HG02884 (cell line): ENCODE results near the gene EYS.
A peak's percentile ranks its signal among the peaks of the same experiment; 100 is the strongest.
"Not testable (repeated sequence)": the region's sequence is repeated elsewhere in the genome, so short reads cannot be mapped to it uniquely, and the experiment has no call there.

Experiments used
- ATAC-seq: cut with Tn5 transposase; IDR thresholded peaks from one replicate; pipeline ENCODE4 v1.9.1; 2021; ENCODE audit warnings: mild to moderate bottlenecking, moderate library complexity; ENCODE audit not compliant: unreplicated experiment

EYS gene

GRCh38 chr6:63807056-63807455, 1900.0 kb downstream of the EYS start:
- ATAC-seq, result no peak

GRCh38 chr6:63806573-63806913, 1900.5 kb downstream of the EYS start:
- ATAC-seq, result no peak

GRCh38 chr6:63805808-63806572, 1901.0 kb downstream of the EYS start:
- no peak for ATAC-seq

- no peak for ATAC-seq
These were observed 1901.7 kb downstream of the EYS start for GRCh38 chr6:63805345-63805744.

GRCh38 chr6:63804381-63804956, 1902.6 kb downstream of the EYS start:
- ATAC-seq, result no peak

- no peak for ATAC-seq
These were observed 1903.7 kb downstream of the EYS start for GRCh38 chr6:63803371-63803770.

GRCh38 chr6:63802606-63803206, 1904.3 kb downstream of the EYS start:
- peak; percentile 44 for ATAC-seq

- ATAC-seq, result not testable (repeated sequence)
These were observed 1906.6 kb downstream of the EYS start for GRCh38 chr6:63800386-63800785.

- no peak for ATAC-seq
These were observed 1907.2 kb downstream of the EYS start for GRCh38 chr6:63799813-63800212.

GRCh38 chr6:63799313-63799712, 1907.7 kb downstream of the EYS start:
- no peak for ATAC-seq

GRCh38 chr6:63798378-63798777, 1908.6 kb downstream of the EYS start:
- ATAC-seq, result no peak

- ATAC-seq, result no peak
These were observed 1909.3 kb downstream of the EYS start for GRCh38 chr6:63797721-63798120.

- ATAC-seq, result no peak
These were observed 1911.2 kb downstream of the EYS start for GRCh38 chr6:63795826-63796225.

- ATAC-seq, result no peak
These were observed 1912.0 kb downstream of the EYS start for GRCh38 chr6:63795006-63795405.

GRCh38 chr6:63793465-63794137, 1913.4 kb downstream of the EYS start:
- no peak for ATAC-seq

- ATAC-seq, result no peak
These were observed 1914.1 kb downstream of the EYS start for GRCh38 chr6:63792736-63793464.

GRCh38 chr6:63790334-63790733, 1916.7 kb downstream of the EYS start:
- no peak for ATAC-seq

- no peak for ATAC-seq
These were observed 1917.3 kb downstream of the EYS start for GRCh38 chr6:63789699-63790098.

GRCh38 chr6:63788569-63788968, 1918.5 kb downstream of the EYS start:
- ATAC-seq, result no peak

GRCh38 chr6:63787021-63787420, 1920.0 kb downstream of the EYS start:
- no peak for ATAC-seq

GRCh38 chr6:63785006-63785405, 1922.0 kb downstream of the EYS start:
- ATAC-seq, result no peak
